Measurements from ENCODE around the gene FOXK1.

Gene FOXK1

GRCh38 chr7:4815609-4816418 lies 133.7 kb downstream of the FOXK1 start:
- H3K4me2 ChIP-seq (ENCODE audit: insufficient read depth, low read length, poor library complexity, severe bottlenecking) = no peak overlapping the region

GRCh38 chr7:4816419-4817080 lies 134.5 kb downstream of the FOXK1 start:
- Histone ChIP-seq H3K23ac (ENCODE audit: low read depth, low read length, poor library complexity) (peak overlapping the region; percentile 65), H3K4me1 (ENCODE audit: control insufficient read depth in 2 of 2, insufficient read depth in 1 of 2, low read depth in 1 of 2, low read length in 2 of 2) (no peaks in the 10 kb centered on the region), H3K4me3 (ENCODE audit: low read length in 2 of 2) (no peak overlapping the region), H3K4ac (ENCODE audit: low read length) (peak overlapping the region; percentile 37), H2AK5ac (ENCODE audit: low read depth, low read length) (peak overlapping the region; percentile 92), H3K79me1 (ENCODE audit: low read depth, low read length) (no peaks in the 10 kb centered on the region), H3K14ac (ENCODE audit: low read length) (peak overlapping the region; percentile 71), H2BK120ac (ENCODE audit: low read depth, low read length) (peak overlapping the region; percentile 54), H2BK12ac (ENCODE audit: low read length) (no peak overlapping the region), H2BK15ac (ENCODE audit: low read length) (no peak overlapping the region), H4K8ac (ENCODE audit: low read depth, low read length) (no peak overlapping the region), H3K18ac (ENCODE audit: low read length) (peak overlapping the region; percentile 80), H3K9ac (ENCODE audit: low read depth, low read length, poor library complexity) (no peak overlapping the region), H3K27ac (replicated peaks; ENCODE audit: low read length) (no peak overlapping the region), H3K36me3 (replicated peaks in 1 of 2; ENCODE audit: control insufficient read depth in 2 of 2, insufficient read depth in 2 of 2, low read length in 2 of 2) (peaks cover 0 to 4% of the 10 kb centered on the region in 2 donors), H4K91ac (ENCODE audit: low read depth, low read length, poor library complexity) (peak overlapping the region; percentile 89), H3K4me2 (ENCODE audit: insufficient read depth, low read length, poor library complexity, severe bottlenecking) (no peak overlapping the region), H3K9me3 (replicated peaks in 1 of 2; ENCODE audit: control insufficient read depth in 2 of 2, insufficient read depth in 1 of 2, low read depth in 1 of 2, low read length in 2 of 2) (no peaks in the 10 kb centered on the region), H3K27me3 (ENCODE audit: control insufficient read depth in 3 of 3, insufficient read depth in 3 of 3, low read depth in 1 of 3, low read length in 3 of 3) (no peaks in the 10 kb centered on the region), H2AFZ (ENCODE audit: low read length) (no peak overlapping the region), H2BK5ac (ENCODE audit: low read length) (peak overlapping the region; percentile 87)
- no CpG with 5 or more reads among the region's 26 CpGs for WGBS, 2 donors (ENCODE audit: extremely low coverage in 2 of 2, insufficient read length in 2 of 2, insufficient replicate concordance in 1 of 2)
- DNase-seq (ENCODE audit: low spot score) = no peak

More at GRCh38 chr7:4815609-4816418, 133.7 kb downstream of the FOXK1 start:
- Histone ChIP-seq H3K27me3 (ENCODE audit: control insufficient read depth in 3 of 3, insufficient read depth in 3 of 3, low read depth in 1 of 3, low read length in 3 of 3) (no peaks in the 10 kb centered on the region), H2BK15ac (ENCODE audit: low read length) (peak overlapping the region; percentile 58), H3K9ac (ENCODE audit: low read depth, low read length, poor library complexity) (peak overlapping the region; percentile 60), H2BK12ac (ENCODE audit: low read length) (no peak overlapping the region), H3K4me1 (ENCODE audit: control insufficient read depth in 2 of 2, insufficient read depth in 1 of 2, low read depth in 1 of 2, low read length in 2 of 2) (no peaks in the 10 kb centered on the region), H4K91ac (ENCODE audit: low read depth, low read length, poor library complexity) (peak overlapping the region; percentile 89), H2BK5ac (ENCODE audit: low read length) (peak overlapping the region; percentile 53), H2AK5ac (ENCODE audit: low read depth, low read length) (peak overlapping the region; percentile 92), H3K23ac (ENCODE audit: low read depth, low read length, poor library complexity) (peak overlapping the region; percentile 65), H3K14ac (ENCODE audit: low read length) (peak overlapping the region; percentile 71), H4K8ac (ENCODE audit: low read depth, low read length) (no peak overlapping the region), H3K4me3 (ENCODE audit: low read length in 2 of 2) (no peak overlapping the region), H2AFZ (ENCODE audit: low read length) (no peak overlapping the region), H3K36me3 (replicated peaks in 1 of 2; ENCODE audit: control insufficient read depth in 2 of 2, insufficient read depth in 2 of 2, low read length in 2 of 2) (peaks cover 0 to 4% of the 10 kb centered on the region in 2 donors), H3K27ac (replicated peaks; ENCODE audit: low read length) (no peak overlapping the region), H3K4ac (ENCODE audit: low read length) (peak overlapping the region; percentile 37), H3K9me3 (replicated peaks in 1 of 2; ENCODE audit: control insufficient read depth in 2 of 2, insufficient read depth in 1 of 2, low read depth in 1 of 2, low read length in 2 of 2) (no peaks in the 10 kb centered on the region), H3K18ac (ENCODE audit: low read length) (peak overlapping the region; percentile 76), H3K79me1 (ENCODE audit: low read depth, low read length) (no peaks in the 10 kb centered on the region), H2BK120ac (ENCODE audit: low read depth, low read length) (peak overlapping the region; percentile 54)
- no CpG with 5 or more reads among the region's 38 CpGs for WGBS, 2 donors (ENCODE audit: extremely low coverage in 2 of 2, insufficient read length in 2 of 2, insufficient replicate concordance in 1 of 2)
- DNase-seq (ENCODE audit: low spot score) = no peak

DNA sequence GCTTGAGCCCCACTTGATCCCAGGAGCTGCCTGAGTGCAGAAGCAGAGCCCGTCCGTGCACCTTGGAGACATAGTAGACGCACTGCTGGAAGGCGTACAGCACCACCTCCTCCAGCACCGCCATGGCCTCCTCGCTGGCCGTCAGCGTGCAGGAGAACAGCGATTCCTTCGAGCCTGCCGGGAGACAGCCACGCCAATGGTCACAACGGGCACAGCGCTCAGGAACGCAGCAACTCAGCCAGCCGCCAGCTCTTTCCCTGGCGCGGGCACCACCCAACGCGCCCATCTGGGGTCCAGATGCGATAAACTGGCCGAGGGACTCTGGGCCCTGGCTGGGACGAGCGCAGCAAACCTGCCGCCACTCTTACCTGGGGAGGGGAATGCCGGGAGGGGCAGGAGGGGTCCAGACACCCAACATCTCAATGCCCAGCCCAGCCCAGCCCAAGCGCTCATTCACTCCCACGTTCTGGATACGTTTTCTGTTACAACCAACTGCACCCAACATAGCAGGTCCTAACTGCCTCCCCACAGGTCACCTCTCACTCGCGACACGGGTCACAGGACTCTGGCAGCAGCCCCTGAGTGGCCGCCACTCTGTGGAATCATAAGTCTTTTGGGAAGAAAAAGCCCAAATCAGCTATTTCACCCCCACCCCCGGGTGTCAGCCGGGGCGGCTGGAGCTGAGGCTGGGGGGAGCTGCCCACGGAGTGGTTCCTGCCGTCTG lies 135.2 kb downstream of the FOXK1 start:
- Histone ChIP-seq H3K4me3 (ENCODE audit: low read length in 2 of 2) (no peak overlapping the region), H3K23ac (ENCODE audit: low read depth, low read length, poor library complexity) (peak overlapping the region; percentile 85), H3K4me2 (ENCODE audit: insufficient read depth, low read length, poor library complexity, severe bottlenecking) (no peak overlapping the region), H3K36me3 (replicated peaks in 1 of 2; ENCODE audit: control insufficient read depth in 2 of 2, insufficient read depth in 2 of 2, low read length in 2 of 2) (no peaks in the 10 kb centered on the region), H3K4ac (ENCODE audit: low read length) (no peak overlapping the region), H3K9me3 (replicated peaks in 1 of 2; ENCODE audit: control insufficient read depth in 2 of 2, insufficient read depth in 1 of 2, low read depth in 1 of 2, low read length in 2 of 2) (no peaks in the 10 kb centered on the region), H2AFZ (ENCODE audit: low read length) (no peak overlapping the region), H2BK120ac (ENCODE audit: low read depth, low read length) (no peak overlapping the region), H4K91ac (ENCODE audit: low read depth, low read length, poor library complexity) (no peak overlapping the region), H3K27ac (replicated peaks; ENCODE audit: low read length) (no peak overlapping the region), H3K27me3 (ENCODE audit: control insufficient read depth in 3 of 3, insufficient read depth in 3 of 3, low read depth in 1 of 3, low read length in 3 of 3) (no peaks in the 10 kb centered on the region), H2BK15ac (ENCODE audit: low read length) (peak overlapping the region; percentile 58), H2AK5ac (ENCODE audit: low read depth, low read length) (peak overlapping the region; percentile 91), H3K4me1 (ENCODE audit: control insufficient read depth in 2 of 2, insufficient read depth in 1 of 2, low read depth in 1 of 2, low read length in 2 of 2) (no peaks in the 10 kb centered on the region), H4K8ac (ENCODE audit: low read depth, low read length) (peak overlapping the region; percentile 43), H2BK12ac (ENCODE audit: low read length) (no peak overlapping the region), H2BK5ac (ENCODE audit: low read length) (peak overlapping the region; percentile 87), H3K9ac (ENCODE audit: low read depth, low read length, poor library complexity) (no peak overlapping the region), H3K14ac (ENCODE audit: low read length) (peak overlapping the region; percentile 71), H3K18ac (ENCODE audit: low read length) (peak overlapping the region; percentile 87), H3K79me1 (ENCODE audit: low read depth, low read length) (no peaks in the 10 kb centered on the region)
- DNase-seq (ENCODE audit: low spot score) = no peak
- no CpG with 5 or more reads among the region's 38 CpGs for WGBS, 2 donors (ENCODE audit: extremely low coverage in 2 of 2, insufficient read length in 2 of 2, insufficient replicate concordance in 1 of 2)

Measured in neuronal stem cell (in vitro differentiated cells).